LHCN-M2 (cell line): ENCODE data around the gene TUBGCP6. TPM values are rescaled to one million over a fixed set of nuclear protein-coding genes. Genes with fewer than 3 reads are reported as not detected.

Experiments used
- DNase-seq: peaks from one replicate; pipeline ENCODE4 v3.0.0-alpha.2; 2012; ENCODE audit warnings: low read depth
- total RNA-seq: library from RNA; depleted of rRNA; stranded (reverse); fragments of >200 nt; gene quantifications from 2 replicates; pipeline ENCODE4 v1.2.3, GENCODE V29; 2014

Gene TUBGCP6
- total RNA-seq, 1 experiment from 2014 or later: 29.8 TPM

GRCh38 chr22:50264104-50264745, 19.4 kb upstream of the TUBGCP6 start:
- DNase-seq: no peak

GRCh38 chr22:50262973-50263617, 18.3 kb upstream of the TUBGCP6 start:
- no peak for DNase-seq

GRCh38 chr22:50262460-50262911, 17.7 kb upstream of the TUBGCP6 start:
- DNase-seq: no peak

- no peak for DNase-seq
Measured at GRCh38 chr22:50261615-50262459, 17.0 kb upstream of the TUBGCP6 start, which contains the start of gene MAPK12. MAPK12 (minus strand) TSS chr22:50261683; CDS start chr22:50261509, 174 bp downstream.

GRCh38 chr22:50260801-50261614, 16.2 kb upstream of the TUBGCP6 start:
- no peak for DNase-seq

- DNase-seq: no peak
Measured at GRCh38 chr22:50260434-50260800, 15.6 kb upstream of the TUBGCP6 start.

- DNase-seq: no peak
Measured at GRCh38 chr22:50259302-50259701, 14.5 kb upstream of the TUBGCP6 start.

- no peak for DNase-seq
Measured at GRCh38 chr22:50258361-50259292, 13.8 kb upstream of the TUBGCP6 start.

- no peak for DNase-seq
Measured at GRCh38 chr22:50257451-50258360, 12.9 kb upstream of the TUBGCP6 start.

- no peak for DNase-seq
Measured at GRCh38 chr22:50257041-50257440, 12.2 kb upstream of the TUBGCP6 start.

GRCh38 chr22:50256258-50256862, 11.5 kb upstream of the TUBGCP6 start:
- DNase-seq: no peak

- no peak for DNase-seq
Measured at GRCh38 chr22:50255607-50256006, 10.8 kb upstream of the TUBGCP6 start.

- no peak for DNase-seq
Measured at GRCh38 chr22:50255099-50255498, 10.3 kb upstream of the TUBGCP6 start.

GRCh38 chr22:50253941-50254340, 9.1 kb upstream of the TUBGCP6 start:
- no peak for DNase-seq

- DNase-seq: no peak
Measured at GRCh38 chr22:50253046-50253915, 8.5 kb upstream of the TUBGCP6 start.

- peak; percentile 59 for DNase-seq
Measured at GRCh38 chr22:50252082-50253045, 7.5 kb upstream of the TUBGCP6 start.
